ENCODE measurements around the gene TSHZ2.

DNA sequence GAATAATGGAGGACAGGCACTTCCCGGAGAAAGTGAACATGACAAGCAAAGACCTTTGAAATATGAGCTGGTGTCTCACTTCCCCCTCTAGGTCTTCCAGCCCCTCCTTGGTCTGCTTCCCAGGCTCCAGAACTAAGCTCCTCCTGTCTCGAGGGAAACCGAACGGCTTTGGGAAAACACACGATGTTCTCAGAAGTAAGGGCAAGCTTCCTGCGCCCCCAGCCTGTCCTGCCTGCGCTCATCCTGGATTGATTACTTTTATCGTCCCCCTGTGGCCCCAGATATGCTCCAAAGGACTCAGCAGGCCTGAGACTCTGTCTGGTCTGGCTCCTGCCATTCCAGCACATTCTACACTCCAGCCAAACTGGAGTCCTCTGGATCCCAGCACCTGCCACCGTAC is 538.1 kb downstream of the TSHZ2 start:
- TF ChIP-seq POLR2AphosphoS5 (IDR thresholded peaks at IDR 0.05): no peak
- TF ChIP-seq, protein P1, sequence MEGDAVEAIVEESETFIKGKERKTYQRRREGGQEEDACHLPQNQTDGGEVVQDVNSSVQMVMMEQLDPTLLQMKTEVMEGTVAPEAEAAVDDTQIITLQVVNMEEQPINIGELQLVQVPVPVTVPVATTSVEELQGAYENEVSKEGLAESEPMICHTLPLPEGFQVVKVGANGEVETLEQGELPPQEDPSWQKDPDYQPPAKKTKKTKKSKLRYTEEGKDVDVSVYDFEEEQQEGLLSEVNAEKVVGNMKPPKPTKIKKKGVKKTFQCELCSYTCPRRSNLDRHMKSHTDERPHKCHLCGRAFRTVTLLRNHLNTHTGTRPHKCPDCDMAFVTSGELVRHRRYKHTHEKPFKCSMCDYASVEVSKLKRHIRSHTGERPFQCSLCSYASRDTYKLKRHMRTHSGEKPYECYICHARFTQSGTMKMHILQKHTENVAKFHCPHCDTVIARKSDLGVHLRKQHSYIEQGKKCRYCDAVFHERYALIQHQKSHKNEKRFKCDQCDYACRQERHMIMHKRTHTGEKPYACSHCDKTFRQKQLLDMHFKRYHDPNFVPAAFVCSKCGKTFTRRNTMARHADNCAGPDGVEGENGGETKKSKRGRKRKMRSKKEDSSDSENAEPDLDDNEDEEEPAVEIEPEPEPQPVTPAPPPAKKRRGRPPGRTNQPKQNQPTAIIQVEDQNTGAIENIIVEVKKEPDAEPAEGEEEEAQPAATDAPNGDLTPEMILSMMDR (IDR thresholded peaks at IDR 0.05): no peak
- TF ChIP-seq POLR2A (IDR thresholded peaks at IDR 0.05): no peak

Data from breast epithelium (tissue), 3 donors.